T-helper 9 cell (primary cell): ENCODE measurements around the gene UBE2D1.
A peak's percentile ranks its signal among the peaks of the same experiment; 100 is the strongest.
"Not testable (repeated sequence)": the region's sequence is repeated elsewhere in the genome, so short reads cannot be mapped to it uniquely, and the experiment has no call there.

Experiments used
- DNase-seq: peaks from one replicate; pipeline ENCODE4 v3.0.0-alpha.2; 2020

Gene UBE2D1

DNA sequence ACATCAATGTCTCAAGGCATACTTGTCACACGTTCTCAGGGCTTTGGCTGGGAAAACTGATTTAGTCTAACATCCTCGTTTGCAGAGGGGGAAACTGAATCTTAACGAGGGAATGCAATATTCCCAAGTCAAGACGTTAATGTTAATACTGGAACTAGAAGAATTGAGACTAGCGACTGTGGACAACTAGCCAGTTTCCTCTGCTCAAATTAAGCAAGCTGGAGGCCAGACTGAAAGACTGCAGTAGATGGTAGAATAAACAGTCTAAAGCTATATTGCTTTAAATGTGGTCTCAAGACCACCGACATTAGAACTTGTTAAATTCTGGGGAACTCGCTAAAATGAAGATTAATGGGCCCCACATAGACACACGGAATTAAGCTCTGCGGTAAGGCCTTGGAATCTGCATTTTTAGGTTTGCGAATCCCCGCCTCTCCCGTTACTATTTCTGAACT is 49.8 kb downstream of the UBE2D1 start:
- DNase-seq: no peak

DNA sequence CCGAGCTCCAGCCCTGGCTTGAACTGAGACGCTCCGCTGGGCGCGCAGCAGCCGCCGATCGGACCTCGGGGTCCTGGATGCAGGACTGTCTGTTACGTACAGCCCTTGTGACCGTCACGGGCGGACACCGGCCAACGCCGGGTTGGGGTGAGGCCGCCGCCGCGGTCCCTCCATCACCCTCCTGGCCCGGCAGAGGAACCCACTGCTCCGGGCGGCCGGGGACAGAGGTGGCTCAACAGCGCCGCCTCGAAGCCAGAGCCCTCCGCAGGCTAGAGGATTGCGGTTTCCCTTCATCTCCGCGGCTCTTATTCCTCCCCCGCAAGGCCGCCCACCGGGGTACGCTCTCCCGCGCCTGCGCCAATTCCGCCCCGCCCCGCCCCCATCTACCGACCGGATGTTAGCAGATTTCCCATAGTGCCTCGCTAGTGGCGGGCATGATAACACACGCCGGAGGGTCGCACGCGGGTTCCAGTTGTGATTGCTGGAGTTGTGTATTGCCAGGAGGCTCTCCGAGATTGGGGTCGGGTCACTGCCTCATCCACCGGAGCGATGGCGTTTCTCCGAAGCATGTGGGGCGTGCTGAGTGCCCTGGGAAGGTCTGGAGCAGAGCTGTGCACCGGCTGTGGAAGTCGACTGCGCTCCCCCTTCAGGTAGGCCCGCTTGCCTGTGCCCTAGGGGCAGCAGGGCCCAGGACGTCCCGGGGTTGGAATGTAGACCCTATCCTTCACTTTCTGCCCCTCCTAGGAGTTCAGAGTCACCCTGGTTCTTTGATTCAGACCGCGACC is 50.4 kb downstream of the UBE2D1 start, which contains the start of gene TFAM:
Gene TFAM, plus strand, starts transcription at position 412 of the 785 bp plus-strand sequence. Its CDS starts 138 bp downstream, at position 550.
- DNase-seq: peak; percentile 97

DNA sequence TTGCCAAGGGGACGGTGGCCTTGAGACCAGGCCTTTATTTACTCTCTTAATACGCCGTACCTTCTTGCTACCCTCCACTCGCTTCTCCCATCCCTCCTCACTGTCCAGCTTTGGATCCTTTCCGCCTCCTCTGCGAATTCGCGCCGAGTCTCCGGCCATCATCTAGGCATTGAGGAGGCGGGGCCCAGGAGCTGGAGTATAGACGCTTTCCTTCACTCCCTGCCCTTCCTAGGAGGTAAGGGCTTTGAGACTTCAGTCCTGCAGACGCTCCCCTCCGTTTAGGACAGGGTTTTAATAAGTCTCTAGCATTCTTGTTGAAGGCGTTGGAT is 50.9 kb downstream of the UBE2D1 start:
- no peak for DNase-seq

DNA sequence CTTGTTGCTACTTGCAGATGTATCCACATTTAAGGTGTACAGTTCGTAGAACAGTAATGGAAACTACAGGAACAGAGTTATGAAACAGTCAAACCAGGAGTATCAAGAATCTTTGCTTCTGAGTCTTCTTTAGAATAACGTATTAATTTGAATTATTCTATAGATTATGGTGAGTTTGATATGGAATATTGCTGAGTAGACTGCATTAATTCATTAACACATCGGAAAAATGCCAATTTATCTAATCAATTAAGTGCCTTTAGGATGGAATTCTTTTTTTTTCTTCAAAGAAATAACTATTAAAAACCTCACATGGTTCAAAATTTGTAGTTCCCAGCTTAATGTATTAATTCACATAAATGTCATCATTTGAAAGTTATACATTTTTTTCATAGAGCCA is 54.2 kb downstream of the UBE2D1 start:
- no peak for DNase-seq

DNA sequence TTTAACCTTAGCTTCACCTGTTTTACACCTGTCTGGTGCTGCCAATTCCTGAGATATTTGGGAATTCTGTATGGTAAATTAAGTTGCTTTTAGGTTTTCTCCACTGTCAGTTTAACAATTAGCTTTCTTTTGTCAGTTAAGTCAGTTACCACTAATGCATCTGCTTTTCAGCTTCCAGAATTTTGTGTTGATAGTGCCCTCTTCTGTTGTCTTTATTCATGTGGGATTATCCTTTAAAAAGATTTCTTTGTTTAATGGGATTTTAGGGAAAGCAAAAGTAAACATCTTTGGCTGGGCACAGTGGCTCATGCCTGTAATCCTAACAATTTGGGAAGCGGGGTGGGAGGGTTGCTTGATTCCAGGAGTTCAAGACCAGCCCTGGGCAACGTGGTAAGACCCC is 58.5 kb downstream of the UBE2D1 start:
- no peak for DNase-seq

DNA sequence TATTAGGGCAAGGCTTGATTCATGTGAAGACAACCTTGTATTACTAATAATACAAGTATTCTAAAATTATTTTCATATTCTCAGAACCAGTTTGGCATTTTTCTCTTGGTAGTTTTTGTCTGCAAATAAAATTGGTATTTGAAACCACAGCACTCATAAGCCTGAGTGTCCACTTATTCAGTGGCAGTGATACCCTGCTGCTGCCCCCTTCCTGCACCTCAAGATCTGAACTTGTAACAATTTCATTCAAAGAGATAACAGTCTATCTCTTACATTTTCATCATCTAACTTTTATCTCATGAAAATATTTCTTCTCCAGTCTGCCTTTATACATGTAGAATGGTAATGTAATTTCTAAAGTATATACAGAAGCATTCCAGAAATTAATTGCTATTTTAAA is 59.7 kb downstream of the UBE2D1 start:
- DNase-seq: no peak

DNA sequence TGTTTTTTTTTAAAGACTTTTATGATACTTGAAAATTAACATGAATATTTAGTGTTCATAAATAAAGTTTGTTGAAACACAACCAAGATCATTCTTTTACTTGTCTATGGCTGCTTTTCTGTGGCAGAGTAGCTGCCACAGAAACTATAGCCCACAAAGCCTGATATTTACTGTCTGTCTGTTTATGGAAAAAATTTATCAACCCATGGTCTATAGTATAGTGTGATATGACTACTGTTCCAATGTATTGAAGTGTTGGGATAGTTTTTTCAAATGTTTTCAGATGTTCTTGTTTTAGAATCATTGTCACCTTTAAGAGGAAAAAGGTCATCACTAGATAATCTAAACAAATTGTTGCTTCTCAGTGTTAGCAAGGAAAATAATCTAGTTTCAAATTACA is 61.3 kb downstream of the UBE2D1 start:
- DNase-seq: no peak

DNA sequence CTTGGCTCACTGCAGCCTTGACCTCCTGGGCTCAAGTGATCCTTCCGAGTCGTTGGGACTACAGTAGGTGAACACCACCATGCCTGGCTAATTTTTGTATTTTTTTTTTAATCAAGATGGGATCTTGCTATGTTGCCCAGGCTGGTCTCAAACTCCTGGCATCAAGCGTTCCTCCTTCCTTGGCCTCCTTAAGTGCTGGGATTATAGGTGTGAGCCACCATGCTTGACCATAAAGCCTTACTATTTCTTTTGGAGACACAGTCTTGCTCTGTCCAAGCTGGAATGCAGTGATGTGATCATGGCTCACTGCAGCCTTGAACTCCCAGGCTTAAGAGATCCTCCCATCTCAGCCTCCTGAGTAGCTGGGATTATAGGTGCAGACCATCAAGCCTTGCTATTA is 63.0 kb downstream of the UBE2D1 start:
- no peak for DNase-seq

DNA sequence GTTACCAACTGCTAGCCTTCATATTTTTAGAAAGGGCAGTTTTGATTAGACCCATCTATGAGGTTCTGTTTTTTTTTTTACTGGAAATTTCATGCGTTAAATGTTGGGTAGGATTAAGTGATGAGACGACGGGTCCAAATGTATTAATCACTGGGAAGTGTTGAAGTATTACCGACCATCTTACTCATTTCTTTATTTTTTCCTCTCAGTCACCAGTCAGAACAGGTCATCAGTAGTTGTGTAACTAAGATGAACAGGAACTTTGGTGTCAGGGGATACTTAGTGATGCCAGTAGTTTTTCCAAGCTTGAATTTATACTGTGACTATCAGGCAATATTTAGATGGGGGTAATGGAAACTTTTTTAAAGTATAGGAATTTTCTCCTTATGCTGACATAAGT is 64.6 kb downstream of the UBE2D1 start:
- no peak for DNase-seq

DNA sequence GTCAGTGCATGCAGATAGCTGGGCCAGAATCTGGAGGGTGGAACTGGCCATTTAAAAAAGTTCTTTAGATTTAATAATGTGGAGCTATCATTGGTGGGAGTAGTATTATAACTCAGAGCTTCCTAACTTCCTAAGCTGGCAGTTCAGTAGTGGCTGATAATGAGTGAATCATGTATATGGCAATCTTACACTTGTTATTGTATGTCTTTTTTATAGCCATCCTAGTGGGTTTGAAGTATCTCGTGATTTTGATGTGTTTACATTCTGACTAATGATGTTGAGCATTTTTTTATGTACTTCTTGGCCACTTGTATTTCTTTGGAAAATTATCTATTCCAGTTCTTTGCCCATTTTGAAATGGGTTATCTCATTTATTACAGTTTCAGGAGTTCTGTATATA is 65.8 kb downstream of the UBE2D1 start:
- DNase-seq: no peak

DNA sequence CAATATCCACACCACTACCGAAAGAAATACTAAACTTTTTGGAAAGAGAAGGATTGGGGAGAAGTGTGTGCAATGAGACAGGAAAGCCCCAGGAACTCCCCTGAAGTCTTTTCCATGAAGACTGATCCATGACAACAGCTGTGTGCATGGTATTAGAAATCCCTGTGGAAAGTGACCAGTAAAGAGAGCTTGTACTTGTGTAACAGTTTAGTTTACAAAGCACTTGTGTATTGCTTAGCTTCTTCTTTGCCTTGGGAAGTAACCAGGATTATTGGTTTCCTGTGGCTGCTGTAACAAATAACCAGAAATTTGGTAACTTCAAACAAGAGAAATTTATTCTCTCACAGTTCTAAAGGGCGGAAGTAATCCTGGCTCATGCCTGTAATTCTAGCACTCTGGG is 69.2 kb downstream of the UBE2D1 start:
- no peak for DNase-seq

DNA sequence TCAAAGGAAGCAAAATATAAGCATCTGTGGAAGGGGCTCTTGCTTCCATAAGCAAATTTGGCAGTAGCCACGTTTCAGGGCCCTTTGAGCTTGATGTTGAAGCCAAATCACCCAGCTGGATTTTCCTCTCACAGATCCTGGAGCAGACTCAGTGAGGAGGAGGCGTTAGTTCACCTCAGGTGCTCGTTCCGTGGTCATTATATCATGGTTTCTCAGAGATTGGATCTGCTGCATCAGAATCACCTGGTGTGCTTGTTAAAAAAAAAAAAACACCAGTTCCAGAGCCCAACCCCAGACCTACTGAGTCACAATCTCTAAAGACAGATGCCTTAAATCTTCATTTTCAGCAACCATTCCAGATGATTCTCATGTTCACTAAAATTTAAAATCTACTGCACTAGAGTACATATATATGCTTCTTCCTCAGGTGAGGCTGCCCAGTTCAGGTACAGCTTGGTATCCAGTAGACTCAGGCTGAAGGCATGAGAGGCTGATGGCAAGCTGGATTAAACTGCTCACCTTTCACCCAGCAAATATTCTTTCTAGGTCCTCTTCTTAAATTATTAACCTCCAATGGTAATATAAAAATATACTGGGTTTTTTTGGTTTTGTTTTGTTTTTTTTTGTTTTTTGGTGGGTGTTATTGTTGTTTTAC is 75.3 kb downstream of the UBE2D1 start:
- DNase-seq: no peak

DNA sequence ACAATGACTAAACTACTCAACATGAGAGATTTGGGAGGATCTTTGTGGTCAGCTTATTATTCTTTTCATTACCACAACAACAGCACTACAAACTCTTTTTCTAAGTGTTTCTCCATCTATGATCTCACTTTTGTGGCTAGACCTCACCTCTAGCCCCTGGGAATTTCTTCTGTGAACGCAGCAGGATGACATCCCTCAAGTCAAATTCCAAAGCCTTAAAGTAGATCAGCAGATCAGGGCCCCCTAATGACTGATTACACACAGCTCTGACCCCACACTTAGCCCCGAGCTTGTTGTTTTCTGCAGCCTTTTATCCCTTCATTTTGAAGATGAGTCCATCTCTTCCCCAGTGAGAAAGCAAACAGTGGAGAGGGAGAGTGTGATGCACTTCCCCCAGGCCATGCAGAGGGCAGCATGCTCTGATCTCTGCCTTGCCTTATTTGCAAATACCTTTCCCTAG is 77.7 kb downstream of the UBE2D1 start:
- no peak for DNase-seq

DNA sequence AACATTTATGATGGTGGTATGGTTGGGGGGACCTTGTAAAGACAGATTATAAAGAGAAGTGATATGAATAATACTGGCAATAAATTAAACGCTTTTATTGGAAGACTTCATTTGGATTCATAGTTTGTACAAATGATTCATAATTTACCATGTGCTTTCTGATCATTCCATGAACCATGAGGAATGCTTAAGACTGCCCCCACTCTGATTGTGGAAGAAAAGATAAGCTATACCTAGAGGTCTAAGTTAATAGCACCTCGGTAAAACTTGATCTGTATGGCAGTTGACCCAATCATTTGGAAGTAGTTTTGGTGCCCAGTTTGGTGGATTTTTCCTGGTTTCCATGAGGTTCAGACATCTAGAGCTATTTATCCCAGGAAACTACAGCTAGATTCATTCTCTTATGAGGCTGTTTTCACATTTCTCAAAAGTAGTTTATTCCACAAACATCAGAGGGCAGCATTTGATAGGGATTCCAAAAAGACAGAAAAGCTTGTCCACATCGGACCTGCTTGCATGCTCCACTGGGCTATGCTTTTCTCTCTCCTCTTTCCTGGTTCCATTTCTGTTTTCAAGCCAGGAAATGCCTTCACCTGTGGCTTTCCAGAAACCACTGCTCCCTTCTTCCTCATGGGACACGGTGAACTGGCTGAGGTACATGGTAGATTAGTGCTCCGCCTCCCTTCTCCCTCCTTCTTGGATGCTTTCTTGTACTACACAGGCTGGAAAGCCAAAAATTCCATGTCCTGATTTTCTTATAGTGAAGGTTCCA is 79.7 kb downstream of the UBE2D1 start:
- DNase-seq: no peak

DNA sequence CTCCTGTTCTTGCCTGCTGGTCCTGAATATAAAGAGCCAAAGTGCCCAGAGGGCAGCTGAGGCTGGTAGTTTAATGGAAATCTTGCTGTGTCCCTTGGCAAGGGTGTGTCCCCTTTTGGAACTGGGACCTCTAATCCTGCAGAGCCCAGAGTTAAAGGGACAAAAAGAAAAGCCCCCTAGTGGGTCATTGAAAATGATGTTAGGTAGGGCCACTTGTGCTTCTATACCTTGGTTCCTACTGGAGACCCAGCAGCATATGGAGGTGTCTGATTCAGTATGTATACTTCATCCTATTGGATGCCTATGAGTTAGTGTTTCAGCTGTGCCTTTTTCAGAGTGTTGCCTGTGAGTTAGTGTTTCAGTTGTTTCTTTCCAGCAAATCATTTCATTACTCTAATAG is 81.0 kb downstream of the UBE2D1 start:
- DNase-seq: no peak

DNA sequence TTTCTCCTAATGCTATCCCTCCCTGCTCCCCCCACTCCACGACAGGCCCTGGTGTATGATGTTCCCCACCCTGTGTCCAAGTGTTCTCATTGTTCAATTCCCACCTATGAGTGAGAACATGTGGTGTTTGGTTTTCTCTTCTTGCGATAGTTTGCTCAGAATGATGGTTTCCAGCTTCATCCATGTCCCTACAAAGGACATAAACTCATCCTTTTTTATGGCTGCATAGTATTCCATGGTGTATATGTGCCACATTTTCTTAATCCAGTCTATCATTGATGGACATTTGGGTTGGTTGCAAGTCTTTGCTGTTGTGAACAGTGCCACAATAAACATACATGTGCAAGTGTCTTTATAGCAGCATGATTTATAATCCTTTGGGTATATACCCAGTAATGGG is 83.1 kb downstream of the UBE2D1 start:
- not testable (repeated sequence) for DNase-seq
